Hair follicular keratinocyte (primary cell): ENCODE results near the gene FCN2. TPM values are rescaled to one million over a fixed set of nuclear protein-coding genes. Genes with fewer than 3 reads are reported as not detected.

Experiments used
- total RNA-seq: library from RNA; depleted of rRNA; stranded (reverse); fragments of >200 nt; gene quantifications from 2 replicates; pipeline ENCODE4 v1.2.3, GENCODE V29; 2015

Gene FCN2
- total RNA-seq = not detected in 2 replicates

DNA sequence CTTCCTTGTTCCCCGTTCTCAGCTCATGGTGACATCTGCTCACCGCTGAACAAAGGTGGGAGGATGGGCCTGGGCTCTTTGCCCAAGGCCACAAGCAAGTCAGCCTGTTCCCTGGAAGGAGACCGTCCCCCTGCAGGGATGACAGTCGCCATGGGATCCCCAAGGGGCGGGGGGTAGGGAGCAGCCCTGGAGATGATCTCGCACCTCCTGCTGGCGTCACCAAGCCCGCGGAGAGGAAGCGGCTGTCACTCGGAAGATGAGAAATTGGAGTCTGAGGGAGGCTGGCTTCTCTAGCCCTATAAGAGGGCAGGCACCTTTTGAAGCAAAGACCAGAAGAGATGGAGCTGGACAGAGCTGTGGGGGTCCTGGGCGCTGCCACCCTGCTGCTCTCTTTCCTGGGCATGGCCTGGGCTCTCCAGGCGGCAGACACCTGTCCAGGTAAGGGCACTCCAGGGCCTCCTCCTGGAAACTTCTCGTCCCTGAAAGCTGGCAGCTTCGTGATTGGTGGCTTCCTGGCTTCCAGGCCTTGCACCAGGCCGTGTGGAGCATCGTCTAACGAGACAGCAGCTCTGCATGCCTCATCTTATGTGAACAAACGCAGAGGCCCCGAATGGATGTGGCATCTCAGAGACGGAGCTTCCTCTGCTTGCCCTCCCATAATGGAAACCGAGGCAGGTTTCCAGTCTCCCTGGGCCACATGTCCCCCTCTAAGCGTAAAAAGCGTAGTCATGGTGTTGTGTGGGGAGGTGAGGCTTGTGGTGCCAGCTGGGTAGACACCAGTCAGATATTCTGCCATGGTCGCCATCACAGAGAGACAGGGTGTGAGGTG is at the start of gene FCN2:
Gene FCN2, plus strand, starts transcription at position 327 of the 829 bp plus-strand sequence. Its CDS starts 12 bp downstream, at position 339.

DNA sequence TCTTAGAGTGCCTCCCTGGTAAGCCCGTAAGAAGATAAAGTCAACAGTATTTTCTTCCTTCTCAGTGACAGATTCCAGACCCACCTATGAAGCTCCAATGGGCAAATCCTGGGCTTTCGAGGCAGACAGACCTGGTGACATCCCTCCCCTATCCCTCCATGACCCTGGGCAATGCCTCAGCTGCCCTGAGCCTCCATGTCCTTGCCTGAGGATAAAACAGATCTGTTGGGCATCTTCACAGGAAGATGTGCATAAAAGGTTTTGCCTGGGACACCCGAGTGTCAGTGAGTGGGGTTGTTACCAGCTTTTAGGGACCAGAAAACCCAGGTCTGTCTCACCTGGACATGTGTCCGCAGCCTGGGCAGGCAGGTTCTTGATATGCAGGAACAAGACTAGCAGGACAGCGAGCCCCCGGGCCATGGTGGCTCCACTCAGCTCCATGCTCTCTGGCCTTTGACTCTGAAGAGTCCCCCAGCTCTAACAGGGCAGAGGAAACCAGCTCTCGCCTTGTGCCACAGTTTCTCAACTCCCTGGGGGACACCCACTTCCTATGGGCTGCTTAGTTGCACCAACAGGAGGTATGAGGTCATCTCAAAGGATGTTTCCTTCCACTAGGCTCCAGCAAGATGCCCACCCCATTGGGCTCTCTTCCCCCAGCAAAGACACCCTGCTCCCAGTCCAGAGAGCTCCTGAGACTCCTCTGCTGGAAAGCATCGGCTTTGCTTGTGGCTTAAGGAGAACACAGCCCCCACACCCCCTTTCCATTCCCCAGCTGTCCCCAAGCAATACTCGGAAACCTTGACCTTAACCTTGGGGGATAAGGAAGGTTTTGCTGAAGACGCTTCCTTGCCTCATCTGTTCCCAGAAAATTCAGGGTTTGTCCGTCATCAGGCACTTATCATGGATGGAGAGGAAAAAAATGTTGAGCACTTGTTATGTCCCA is 37.1 kb downstream of the FCN2 start, which contains the start of gene FCN1:
Gene FCN1, minus strand, starts transcription at position 482 of the 943 bp plus-strand sequence. Its CDS starts 41 bp downstream, at position 441.

Other genes with a start within 250 kb of the FCN2 start
- 10.5 and 10.9 TPM in 2 replicates for gene COL5A1, start 239.0 kb upstream of the FCN2 start, total RNA-seq
- not detected in 2 replicates for gene FCN1, start 37.1 kb downstream of the FCN2 start, total RNA-seq
- gene OLFM1, start 206.9 kb downstream of the FCN2 start, total RNA-seq = 1.2 TPM in 1 of 2 replicates, not detected in the other